ENCODE data around the gene ZNF524.
"Not testable (repeated sequence)": the region's sequence is repeated elsewhere in the genome, so short reads cannot be mapped to it uniquely, and the experiment has no call there.

ZNF524 gene, protein sequence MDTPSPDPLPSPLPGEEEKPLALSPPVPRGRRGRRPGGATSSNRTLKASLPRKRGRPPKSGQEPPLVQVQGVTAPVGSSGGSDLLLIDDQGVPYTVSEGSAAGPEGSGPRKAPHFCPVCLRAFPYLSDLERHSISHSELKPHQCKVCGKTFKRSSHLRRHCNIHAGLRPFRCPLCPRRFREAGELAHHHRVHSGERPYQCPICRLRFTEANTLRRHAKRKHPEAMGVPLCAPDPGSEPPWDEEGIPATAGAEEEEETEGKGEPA

DNA sequence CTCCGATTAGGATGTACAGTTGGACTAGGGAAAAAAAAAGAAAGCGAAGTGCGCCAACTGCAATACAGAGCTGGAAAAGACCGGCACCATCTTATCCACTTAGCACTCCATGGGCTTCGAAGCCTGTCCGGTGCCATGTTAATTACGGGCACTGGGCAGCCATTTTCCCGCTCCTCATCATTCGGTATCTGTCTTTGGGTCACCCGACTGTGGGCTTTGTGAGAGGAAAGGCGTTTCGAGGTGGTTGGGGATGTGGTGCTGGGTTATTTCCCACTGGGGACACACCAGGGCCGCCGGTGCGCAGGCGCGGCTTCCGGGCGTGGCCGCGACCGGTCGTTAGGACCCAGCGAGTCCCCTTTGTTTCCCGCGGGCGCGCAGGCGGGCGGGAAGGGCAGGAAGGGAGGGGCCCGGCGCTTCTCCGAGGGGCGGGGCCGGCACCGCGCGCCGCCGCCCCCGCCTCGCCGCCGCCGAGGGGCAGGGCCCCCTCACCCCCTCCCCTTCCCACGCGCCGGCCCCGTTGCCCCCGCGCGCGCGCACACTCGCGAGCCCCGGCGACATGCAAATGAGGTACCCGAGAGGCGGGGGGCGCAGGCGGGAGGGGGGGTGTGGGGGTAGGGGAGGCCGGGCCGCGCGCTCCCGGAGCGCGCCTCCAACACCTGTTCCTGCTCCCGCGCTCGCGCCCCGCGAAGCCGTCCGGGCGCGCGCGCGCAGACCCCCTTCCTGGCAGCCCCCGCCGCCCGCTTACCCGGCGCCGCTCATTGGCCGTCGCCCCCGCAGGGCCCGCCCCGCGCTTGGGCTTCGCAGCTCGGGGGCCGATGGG, at the start of gene ZNF524:
Gene ZNF524, plus strand, starts transcription at position 447 of the 820 bp plus-strand sequence. CDS start 1,825 bp downstream, outside the sequence.
- DNase-seq: peak; percentile 88

DNA sequence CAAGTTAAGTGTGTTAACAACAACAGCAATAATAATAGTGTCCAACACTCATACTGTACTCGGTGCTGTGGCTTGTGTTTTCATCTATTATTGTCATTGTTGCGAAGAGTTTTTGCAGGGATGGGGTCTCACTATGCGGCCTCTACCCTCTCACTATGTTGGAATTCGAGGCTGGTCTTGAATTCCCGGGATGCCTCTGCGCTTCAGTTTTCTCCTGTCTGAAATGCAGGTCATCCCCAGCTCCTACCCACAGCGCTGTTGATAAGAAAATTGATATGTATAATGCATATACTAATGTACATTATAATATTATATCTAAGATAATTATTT, 49.8 kb upstream of the ZNF524 start:
- no peak for DNase-seq

DNA sequence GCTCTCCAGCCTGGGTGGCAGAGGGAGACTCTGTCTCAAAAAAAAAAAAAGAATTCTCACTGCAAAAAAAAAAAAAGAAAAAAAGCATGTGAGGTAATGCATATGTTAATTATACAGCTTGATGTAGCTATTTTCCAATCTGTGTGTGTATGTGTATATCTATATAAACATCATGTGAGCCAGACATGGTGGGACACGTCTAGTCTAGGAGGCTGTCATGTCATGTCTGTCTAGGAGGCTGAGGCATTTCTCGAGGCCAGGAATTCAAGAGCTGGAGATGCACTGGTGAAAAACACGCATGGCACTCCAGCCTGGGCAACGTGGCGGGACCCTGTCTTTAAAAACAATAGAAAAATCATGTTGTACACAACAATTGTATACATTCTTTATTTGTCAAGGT, 47.9 kb upstream of the ZNF524 start:
- no peak for DNase-seq

DNA sequence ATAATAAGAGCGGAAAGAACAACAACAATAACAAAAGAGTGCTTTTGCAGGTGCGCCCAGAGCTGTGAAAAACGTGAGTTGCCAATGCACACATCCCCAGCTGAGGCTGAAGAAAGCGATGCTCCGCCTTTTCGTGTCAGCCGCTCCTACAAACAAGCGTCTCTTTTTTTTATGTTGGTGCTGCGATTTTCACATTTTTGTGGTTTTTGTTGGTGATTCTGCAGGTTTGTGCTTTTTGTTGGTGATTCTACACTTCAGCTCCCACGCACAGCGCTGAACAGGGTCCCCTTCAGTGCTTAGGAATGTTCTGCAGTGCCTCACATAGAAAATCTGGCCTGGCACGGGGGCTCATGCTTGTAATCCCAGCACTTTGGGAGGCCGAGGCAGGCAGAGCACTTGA, 47.5 kb upstream of the ZNF524 start:
- no peak for DNase-seq

DNA sequence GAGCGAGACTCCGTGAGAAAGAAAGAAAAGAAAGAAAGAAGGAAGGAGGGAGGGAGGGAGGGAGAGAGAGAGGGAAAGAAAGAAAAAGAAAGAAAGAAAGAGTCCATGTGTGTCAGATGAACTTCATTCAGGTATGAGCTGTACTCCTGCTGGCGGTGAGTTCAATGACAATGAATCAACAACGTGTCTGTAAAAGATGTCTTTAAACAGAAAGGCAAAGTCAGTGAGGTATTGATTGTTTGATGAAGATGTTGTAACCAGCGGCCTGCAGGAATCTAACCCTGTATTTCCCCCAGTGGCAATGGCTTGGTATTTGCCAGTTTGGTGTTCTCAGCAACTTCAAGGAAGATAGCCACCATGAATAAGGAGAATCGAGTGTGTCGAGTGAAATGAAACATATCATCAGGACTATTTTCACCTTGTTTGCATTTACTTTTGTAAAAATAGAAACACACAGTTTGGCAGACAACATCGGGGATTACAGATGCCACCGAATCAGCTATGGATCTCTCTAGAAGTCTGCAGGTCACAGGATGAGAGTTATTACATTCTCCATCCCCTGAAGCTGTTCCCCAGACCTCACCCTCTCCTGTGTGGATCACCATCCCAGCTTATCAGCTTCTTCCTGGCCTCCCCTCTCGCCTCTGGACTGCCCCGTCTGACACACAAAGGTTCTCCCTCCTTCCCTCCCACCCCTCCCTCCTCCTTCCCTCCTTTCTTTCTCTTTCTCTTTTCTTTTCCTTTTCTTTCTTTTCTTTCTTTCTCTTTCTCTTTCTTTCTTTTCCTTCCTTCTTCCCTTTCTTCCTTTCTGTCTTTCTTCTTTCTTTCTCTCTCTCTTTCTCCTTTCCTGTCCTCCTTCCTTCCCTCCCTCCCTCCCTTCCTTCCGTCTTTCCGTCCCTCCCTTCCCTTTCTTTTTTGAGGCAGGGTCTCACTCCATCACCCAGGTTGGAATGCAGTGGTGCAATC, 46.6 kb upstream of the ZNF524 start:
- DNase-seq: no peak

DNA sequence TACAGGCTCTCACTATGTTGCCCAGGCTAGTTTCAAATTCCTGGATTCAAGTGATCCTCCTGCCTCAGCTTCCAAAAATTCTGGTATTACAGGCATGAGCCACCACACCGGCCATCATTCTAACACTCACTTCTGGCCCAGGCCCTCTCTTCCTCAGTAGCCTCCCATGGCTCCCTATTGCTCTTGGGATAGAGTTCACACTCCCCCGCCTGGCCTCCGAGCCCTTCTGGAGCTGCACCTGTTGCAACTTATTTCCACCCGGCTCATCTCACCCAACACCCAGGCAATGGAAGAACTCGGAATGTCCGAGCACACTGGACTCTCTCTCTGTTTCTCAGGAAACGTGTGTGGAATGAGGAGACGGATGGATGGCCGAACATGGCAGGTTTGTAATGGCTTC, 45.8 kb upstream of the ZNF524 start:
- DNase-seq: no peak

DNA sequence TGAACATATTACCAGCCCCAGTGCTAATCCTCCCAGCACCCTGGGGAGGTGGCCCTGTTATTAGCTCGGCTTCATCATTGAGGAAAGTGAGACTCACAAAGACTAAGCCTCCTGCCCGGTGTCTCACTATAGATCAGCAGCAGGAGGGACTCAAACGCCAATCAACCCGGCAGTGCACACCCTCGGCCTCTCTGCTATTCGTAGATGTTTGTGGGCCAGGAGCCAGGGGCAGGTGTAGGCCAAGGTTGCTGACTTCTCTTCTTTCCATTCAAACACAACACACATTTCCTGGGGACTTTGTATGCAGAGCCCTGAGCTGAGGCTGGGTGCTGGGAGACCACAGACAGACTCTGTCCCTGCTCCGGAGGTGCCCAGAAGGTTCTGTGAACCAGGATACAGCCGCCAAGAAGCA, 45.3 kb upstream of the ZNF524 start:
- no peak for DNase-seq

DNA sequence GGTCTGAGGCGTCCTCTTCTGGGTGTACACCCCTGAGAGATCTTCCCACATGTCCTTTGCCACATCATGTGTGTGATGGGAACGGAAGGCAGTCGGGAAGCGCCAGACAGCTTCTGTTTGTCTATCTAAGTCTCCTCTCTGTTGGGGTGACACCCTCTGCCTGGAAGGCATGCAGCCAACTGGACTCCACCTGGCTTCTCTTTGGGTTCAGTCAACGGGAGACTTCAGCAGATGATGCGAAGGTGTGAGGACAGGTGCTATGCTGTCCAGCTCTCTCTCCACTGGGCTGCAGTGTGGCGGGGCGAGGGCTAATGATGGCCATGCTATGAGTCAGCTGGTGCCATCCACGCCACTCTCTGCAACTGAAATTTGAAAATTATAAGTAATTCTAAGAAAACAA, 40.4 kb upstream of the ZNF524 start:
- DNase-seq: no peak

DNA sequence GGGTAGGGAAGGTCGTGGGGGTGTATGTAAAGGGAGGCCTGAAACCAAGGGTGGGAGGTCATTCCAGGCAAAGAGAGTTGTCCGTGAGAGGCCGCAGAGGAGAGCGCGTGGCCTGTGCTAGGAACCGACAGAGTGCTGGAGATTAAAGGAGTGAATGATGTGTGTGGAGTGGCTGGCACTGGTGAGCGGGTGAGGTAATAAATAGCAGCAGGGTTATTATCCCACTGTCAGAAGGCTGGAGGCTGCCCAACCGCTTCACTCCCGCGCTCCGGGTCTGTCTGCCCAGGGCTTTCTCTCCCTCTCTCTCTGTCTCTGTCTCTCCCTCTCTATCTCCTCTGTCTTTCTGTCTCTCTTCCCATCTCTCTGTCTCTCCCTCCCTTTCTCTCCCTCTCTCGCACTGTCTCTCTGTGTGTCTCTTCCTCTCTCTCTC, 36.8 kb upstream of the ZNF524 start:
- no peak for DNase-seq

DNA sequence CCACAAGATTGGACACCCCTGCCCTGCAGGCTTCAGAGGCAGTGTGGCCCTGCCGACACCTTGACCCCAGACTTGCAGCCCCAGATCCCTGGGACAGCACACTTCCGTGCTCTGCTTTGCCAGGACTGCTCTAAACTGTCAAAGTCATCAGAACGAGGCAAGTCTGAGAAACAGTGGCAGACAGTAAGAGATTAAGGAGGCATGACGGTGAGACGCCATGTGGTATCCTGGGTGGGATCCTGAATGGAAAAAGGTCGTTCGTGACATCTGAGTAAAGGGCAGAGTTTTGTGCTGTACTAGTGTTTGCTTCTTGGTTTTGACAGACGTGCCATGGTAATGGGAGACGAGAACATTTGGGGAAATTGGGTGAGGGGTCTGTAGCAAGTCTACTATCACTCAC, 33.3 kb upstream of the ZNF524 start:
- DNase-seq: no peak

DNA sequence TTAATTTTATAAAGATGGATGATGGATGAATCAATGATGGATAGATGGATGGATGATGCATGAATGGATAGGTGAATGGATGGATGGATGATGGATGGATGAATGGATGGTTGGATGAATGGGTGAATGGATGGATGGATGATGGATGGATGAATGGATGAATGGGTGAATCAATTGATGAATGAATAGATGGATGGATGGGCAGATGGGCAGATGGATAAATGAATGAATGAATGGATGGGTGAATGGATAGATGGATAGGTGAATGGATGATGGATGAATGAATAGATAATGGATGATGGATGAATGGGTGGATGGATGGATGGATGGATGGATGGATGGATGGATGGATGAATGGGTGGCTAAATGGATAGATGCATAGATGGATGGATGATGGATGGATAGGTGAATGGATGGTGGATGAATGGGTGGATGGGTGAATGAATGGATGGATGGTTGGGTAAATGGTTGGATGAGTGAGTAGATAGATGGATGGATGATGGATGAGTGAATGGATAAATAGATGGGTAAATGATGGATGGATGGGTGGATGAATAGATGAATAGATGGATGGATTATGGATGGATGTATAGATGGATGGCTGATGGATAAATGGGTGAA, 32.3 kb upstream of the ZNF524 start:
- DNase-seq: no peak

DNA sequence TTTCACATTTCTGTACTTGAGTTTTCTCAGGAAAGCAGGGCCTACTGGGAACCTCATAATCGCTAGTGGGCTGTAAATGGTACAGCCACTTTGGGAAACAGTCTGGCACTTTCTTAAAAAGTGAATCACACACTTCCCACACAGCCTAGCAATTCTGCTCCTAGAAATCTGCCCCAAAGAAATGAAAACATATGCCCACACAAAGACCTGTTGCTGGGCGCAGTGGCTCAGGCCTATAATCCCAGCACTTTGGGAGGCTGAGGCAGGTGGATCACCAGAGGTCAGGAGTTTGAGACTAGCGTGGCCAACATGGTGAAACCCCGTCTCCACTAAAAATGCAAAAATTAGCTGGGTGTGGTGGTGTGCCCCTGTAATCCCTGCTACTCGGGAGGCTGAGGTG, 30.6 kb upstream of the ZNF524 start:
- DNase-seq: not testable (repeated sequence)

DNA sequence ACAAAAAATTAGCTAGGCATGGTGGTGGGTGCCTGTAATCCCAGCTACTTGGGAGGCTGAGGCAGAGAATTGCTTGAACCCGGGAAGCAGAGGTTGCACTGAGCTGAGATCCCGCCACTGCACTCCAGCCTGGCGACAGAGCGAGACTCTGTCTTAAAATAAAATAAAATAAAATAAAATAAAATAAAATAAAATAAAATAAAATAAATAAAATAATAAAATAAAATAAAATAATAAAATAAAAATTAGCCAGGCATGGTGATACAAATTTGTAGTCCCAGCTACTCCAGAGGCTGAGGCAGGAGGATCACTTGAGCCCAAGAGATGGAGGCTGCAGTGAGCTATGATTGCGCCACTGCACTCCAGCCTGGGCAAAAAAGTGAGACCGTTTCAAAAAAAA, 26.2 kb upstream of the ZNF524 start:
- DNase-seq: not testable (repeated sequence)

DNA sequence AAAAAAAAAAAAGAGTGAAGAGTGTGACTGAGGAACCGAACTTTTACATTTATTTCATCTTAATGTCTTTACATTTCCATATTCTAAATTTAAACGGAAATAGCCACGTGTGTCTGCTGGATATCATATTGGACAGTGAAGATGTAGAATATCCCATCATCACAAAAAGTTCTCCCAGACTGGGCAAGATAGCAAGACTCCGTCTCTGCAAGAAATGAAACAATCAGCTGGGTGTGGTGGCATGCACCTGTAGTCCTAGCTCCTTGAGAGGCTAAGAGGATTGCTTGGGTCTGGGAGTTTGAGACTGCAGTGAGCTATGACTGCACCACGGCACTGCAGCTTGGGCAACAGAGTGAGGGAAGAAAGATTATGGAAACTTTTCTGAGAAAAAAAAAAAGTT, 23.3 kb upstream of the ZNF524 start:
- no peak for DNase-seq

DNA sequence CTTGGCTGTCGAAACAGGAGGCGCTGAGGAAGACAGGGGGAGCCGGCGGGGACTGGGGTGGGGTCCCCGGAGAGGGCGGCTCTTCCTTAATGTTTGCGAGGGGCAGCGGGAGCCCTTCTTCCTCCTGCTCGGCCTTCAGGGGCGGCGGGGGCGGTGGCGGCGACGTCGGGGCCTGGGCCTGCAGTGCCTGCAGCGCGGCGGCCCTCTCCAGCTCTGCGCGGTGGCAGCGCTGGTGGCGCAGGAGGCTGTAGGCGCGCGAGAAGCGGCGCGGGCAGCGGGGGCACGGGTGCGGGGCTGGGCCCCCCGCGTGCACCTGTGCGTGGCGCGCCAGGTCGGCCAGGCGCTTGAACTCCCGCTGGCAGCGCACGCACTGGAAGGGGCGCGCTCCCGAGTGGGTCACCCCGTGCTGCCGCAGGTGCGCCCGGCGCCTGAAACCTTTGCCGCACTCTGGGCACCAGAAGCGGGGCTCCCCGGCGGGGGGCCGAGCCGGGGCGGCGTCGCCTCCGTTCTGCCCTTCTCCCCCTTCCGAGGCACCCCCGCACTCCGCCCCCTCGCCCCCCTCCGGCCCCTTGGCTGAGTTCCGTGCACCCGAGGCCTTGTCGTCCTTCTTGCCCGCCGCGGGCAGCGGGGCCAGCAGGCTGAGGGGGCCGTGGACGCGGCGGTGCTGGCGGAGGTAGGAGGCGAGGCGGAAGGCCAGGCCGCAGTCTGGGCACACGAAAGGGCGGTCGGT, 21.9 kb upstream of the ZNF524 start:
- DNase-seq: no peak

DNA sequence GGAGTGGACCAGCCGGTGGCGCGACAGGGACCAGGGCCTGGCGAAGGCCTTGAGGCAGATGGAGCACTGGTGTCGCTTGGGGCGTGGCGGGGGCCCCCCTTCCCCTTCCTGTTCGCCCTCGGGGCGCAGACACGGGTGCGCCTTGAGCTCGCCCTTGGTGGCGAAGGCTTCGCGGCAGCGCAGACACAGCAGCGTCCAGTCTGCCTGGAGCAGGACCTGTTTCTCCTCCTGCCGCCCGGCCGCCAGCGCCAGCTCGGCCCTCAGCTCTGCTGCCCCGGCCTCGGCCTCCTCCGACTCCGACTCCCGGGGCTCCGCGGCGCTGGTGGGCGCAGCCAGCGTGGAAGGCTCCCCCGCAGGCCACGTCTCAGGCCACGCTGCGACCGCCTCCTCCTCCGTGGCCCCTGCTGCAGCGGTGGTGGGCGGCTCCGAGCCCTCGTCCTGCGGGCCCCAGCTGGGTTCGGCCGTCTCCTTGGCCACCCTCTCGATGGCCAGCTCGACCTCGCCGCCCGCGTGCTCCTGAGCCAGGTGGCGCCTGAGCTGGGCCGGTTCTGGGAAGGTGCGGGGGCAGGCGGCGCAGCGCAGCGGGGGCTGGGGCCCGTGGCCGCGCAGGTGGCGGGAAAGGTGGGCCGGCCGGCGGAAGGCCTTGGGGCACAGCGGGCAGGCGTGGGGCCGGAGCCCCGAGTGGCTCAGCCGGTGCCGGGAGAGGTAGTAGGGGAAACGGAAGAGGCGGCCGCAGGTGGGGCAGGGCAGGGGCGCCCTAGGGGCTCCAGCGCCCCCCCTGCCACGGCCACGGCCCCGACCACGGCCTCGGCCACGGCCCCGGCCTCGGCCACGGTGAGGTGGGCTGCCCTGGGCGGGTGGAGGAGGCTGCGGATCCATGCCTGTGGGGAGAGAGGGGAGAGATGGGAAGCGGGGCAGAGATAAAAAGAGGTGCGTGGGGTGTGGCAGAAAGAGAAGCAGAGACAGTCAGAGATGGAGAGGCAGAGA, 21.0 kb upstream of the ZNF524 start:
- DNase-seq: no peak

DNA sequence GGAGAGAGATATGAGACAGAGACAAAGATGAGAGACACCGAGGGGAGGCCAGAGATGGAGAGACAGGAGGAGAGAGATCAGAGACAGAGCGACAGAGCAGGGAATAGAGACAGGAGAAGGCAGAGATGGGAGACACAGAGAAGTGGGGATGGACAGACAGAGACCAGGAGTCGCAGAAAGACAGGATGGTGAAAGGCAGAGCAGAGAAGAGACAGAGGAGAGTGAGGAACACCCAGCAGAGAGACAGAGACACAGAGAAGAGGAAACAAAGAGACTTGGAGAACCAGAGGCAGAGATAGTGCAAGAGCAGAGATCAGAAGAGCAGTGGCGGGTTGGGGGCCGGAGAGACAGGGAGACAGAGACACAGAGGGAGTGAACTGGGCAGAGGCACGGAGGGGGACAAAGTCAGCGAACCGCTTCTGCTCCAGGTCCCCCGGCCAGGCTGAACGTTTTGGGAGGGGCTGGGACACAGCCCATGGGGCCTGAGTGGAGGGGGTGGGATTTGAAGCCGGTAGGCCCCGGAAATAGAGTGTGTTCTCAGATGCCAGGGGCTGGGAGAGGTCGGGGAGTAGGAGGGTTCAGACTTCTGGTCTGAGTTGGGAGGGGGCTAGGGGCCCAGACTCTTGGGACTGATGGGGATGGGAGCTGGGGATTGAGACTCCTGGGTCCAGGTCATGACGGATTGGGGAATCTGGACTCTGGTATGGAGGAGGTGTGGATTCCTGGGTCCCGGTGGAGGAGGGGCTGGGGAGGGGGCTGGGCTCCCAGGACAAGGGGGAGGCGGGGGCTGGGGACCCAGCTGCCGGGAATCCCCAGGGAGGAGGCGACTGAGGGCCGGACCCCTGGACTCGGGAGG, 20.1 kb upstream of the ZNF524 start:
- peak; percentile 11 for DNase-seq

DNA sequence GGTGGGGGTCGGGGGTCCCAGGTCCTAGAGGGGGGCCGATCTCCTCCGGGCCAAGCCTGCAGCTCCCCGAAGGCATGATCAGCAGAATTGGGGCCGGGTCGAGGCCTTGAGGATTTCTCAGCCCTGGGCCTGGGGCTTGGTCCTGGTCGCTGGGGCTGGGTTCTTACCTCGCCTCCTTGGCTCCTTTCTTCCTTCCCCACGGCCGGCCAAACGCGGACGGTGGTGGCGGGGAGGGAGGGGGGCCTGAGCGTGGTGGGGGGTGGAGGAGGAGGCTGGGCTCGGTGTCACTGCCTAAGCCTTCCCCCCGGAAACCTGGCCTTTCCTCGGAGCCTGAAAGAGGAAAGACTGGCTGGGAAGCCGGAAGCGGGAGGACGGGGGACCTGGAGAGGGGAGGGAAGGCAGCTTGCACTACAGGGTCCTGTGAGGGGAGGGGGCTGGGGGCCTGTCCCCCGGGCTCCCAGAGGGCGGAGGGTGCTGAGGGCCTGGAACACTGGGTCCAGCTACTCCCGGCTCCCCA, 19.4 kb upstream of the ZNF524 start, which contains the start of gene ZNF579:
Gene ZNF579, minus strand, starts transcription at position 221 of the 517 bp plus-strand sequence. CDS start 1,209 bp downstream, outside the sequence.
- DNase-seq: peak; percentile 86

DNA sequence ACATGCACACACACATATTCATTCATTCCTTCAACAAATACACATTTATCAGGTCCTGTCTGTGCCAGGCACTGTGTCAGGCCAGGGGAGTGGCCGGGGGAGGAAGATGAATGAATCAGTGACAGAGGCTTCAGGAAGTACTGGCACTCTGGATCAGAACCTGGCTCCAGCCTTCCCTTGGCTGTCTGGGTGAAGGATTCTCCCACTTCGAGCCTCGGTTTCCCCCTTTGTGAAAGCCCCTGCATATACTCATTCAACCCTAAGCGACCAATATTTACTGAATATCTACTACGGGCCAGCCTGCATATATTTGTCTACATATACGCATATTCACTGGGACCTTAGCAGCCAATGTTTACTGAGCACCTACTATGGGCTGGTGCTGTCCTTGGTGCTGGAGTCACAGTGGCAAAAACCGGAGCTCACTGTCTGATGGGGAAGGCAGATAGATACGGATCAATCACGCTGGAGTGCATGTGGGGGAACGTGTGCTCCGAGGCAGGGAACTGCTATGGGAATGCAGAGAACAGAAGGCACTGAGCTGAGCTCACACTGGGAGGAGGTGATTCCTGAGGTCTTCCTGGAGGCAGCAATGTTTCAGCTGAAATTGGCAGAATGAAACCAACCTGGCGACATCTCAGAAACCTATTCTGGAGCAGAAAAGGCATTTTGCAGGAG, 18.8 kb upstream of the ZNF524 start:
- DNase-seq: no peak

All from COR-L47 (cell line).